ENCODE results near the gene TTC9B. TPM values are rescaled to one million over a fixed set of nuclear protein-coding genes. Genes with fewer than 3 reads are reported as not detected.

Gene TTC9B
- total and polyA plus RNA-seq, 7 donors = 0.06 TPM; not detected in 6

GRCh38 chr19:40190891-40191835 is 27.0 kb downstream of the TTC9B start, which contains the start of gene MAP3K10:
MAP3K10 (plus strand) TSS chr19:40191426; CDS start chr19:40192032, 606 bp downstream.
- no peaks in the 10 kb centered on the region for H3K36me3 ChIP-seq (ENCODE audit: insufficient read depth in 1 of 2, low read depth in 1 of 2)
- intact Hi-C loops (cut with DNase I) = no loop called here
- peaks cover 21% of the 10 kb centered on the region for H3K4me1 ChIP-seq
- peak; percentile 96 to 98 (median 96) for ATAC-seq
- no peaks in the 10 kb centered on the region for H3K9me3 ChIP-seq
- TF ChIP-seq CTCF (IDR thresholded peaks at IDR 0.05) = no peak
- WGBS, 3 donors = 0 to 1% (median 0%) methylated on average over 41 to 115 of the region's 116 CpGs
- DNase-seq = peak; percentile 83 to 91
- H3K27me3 ChIP-seq (ENCODE audit: insufficient read depth in 3 of 3, low read length in 2 of 3) = no peaks in the 10 kb centered on the region
- peak within 1 kb of the TSS; percentile 97 for H3K27ac ChIP-seq
- peak within 1 kb of the TSS; percentile 100 for H3K4me3 ChIP-seq

GRCh38 chr19:40184273-40184672 is 33.9 kb downstream of the TTC9B start:
- no peaks in the 10 kb centered on the region for H3K9me3 ChIP-seq
- no peaks in the 10 kb centered on the region for H3K4me1 ChIP-seq
- no peak overlapping the region for H3K27ac ChIP-seq
- H3K27me3 ChIP-seq (ENCODE audit: insufficient read depth in 3 of 3, low read length in 2 of 3) = no peaks in the 10 kb centered on the region
- intact Hi-C loops (cut with DNase I) = no loop called here
- TF ChIP-seq CTCF (IDR thresholded peaks at IDR 0.05) = no peak
- DNase-seq = no peak
- no peak overlapping the region for H3K4me3 ChIP-seq
- 75 to 79% (median 78%) methylated on average over 1 of the region's 1 CpG for whole genome bisulfite sequencing, 3 donors
- no peak for ATAC-seq
- H3K36me3 ChIP-seq (ENCODE audit: insufficient read depth in 1 of 2, low read depth in 1 of 2) = no peaks in the 10 kb centered on the region

- no peaks in the 10 kb centered on the region for H3K4me1 ChIP-seq
- H3K27me3 ChIP-seq (ENCODE audit: insufficient read depth in 3 of 3, low read length in 2 of 3) = peaks cover 0 to 3% (median 0%) of the 10 kb centered on the region in 3 donors
- intact Hi-C loops (cut with DNase I) = no loop called here
- no peaks in the 10 kb centered on the region for H3K9me3 ChIP-seq
- WGBS, 3 donors = 76 to 86% (median 77%) methylated on average over 4 of the region's 4 CpGs
- TF ChIP-seq CTCF (IDR thresholded peaks at IDR 0.05) = no peak
- no peak overlapping the region for H3K27ac ChIP-seq
- DNase-seq = no peak
- no peak for ATAC-seq
- H3K4me3 ChIP-seq = no peak overlapping the region
- H3K36me3 ChIP-seq (ENCODE audit: insufficient read depth in 1 of 2, low read depth in 1 of 2) = no peaks in the 10 kb centered on the region
These were observed 39.4 kb downstream of the TTC9B start for GRCh38 chr19:40178756-40179155.

GRCh38 chr19:40177286-40178070 is 40.7 kb downstream of the TTC9B start:
- Histone ChIP-seq H3K9me3 (no peaks in the 10 kb centered on the region), H3K4me3 (no peak overlapping the region), H3K27me3 (ENCODE audit: insufficient read depth in 3 of 3, low read length in 2 of 3) (peaks cover 0 to 3% (median 0%) of the 10 kb centered on the region in 3 donors), H3K4me1 (no peaks in the 10 kb centered on the region), H3K36me3 (ENCODE audit: insufficient read depth in 1 of 2, low read depth in 1 of 2) (no peaks in the 10 kb centered on the region), H3K27ac (no peak overlapping the region)
- no peak for TF ChIP-seq CTCF (IDR thresholded peaks at IDR 0.05)
- intact Hi-C loops (cut with DNase I) = no loop called here
- ATAC-seq (no peak), DNase-seq (no peak)
- 61 to 71% (median 66%) methylated on average over 5 of the region's 5 CpGs for WGBS, 3 donors
